HL-60 (cell line): ENCODE data around the gene PGLYRP2.

ENCODE experiments used
- CTCF ChIP-seq: IDR thresholded peaks from one replicate; pipeline ENCODE4 v1.5.1; 2011; ENCODE audit warnings: low read length, control low read depth, inconsistent platforms; ENCODE audit not compliant: insufficient read depth
- GABPA ChIP-seq: IDR thresholded peaks from 2 replicates; pipeline ENCODE4 v1.6.1; 2012; ENCODE audit warnings: low read depth
- POLR2AphosphoS5 ChIP-seq: IDR thresholded peaks from 2 replicates; pipeline ENCODE4 v1.6.1; 2012; ENCODE audit warnings: low read depth
- REST ChIP-seq: IDR thresholded peaks from 2 replicates; pipeline ENCODE4 v1.6.1; 2012; ENCODE audit warnings: low read depth; ENCODE audit not compliant: insufficient replicate concordance
- SPI1 ChIP-seq: IDR thresholded peaks from 2 replicates; pipeline ENCODE4 v1.6.1; 2012; ENCODE audit warnings: low read depth, mild to moderate bottlenecking, borderline replicate concordance

GRCh38 chr19:15432629-15433518 is 46.4 kb downstream of the PGLYRP2 start:
- TF ChIP-seq CTCF: no peak
- no peak for TF ChIP-seq REST
- TF ChIP-seq POLR2AphosphoS5: peak; percentile 64; the same call in 1 of the 2 replicates
- no peak for TF ChIP-seq SPI1
- no peak for TF ChIP-seq GABPA
